ENCODE measurements around the gene MYBBP1A.

GRCh38 chr17:4562015-4562969 lies 7.1 kb upstream of the MYBBP1A start:
- TF ChIP-seq POLR2A (IDR thresholded peaks at IDR 0.05) (no peak), CTCF (IDR thresholded peaks at IDR 0.05) (no peak)
